ENCODE data around the gene NPC1L1. TPM values are rescaled to one million over a fixed set of nuclear protein-coding genes. Genes with fewer than 3 reads are reported as not detected.

Gene NPC1L1
- total and polyA plus RNA-seq, 10 of the 15 experiments (the other 5 are each of a cell fraction or from before 2014, with no cell fraction given), result 0.01 to 0.90 TPM; not detected in 8

GRCh38 chr7:44565097-44565794 is 24.1 kb upstream of the NPC1L1 start:
- no peak overlapping the region for H3K9ac ChIP-seq (ENCODE audit: control insufficient read depth, insufficient read depth, low read length)
- no peaks in the 10 kb centered on the region for H3K27me3 ChIP-seq (replicated peaks in 1 of 2; ENCODE audit: control insufficient read depth in 2 of 2, insufficient read depth in 2 of 2, low read length in 1 of 2)
- no peaks in the 10 kb centered on the region for H3K79me2 ChIP-seq (ENCODE audit: control insufficient read depth, insufficient read depth, low read length)
- ChIA-PET SMC1A (ENCODE audit: uncharacterized antibody, unreplicated experiment) (interaction anchor here (0.7 to 1.9 kb wide), 15 partner anchors 8 to 324 kb away, joined by 3 to 14 read pairs (median 3); partner anchors contain the start of gene DDX56), CTCF (interaction anchor here (0.6 to 3.4 kb wide), 39 partner anchors 10 to 656 kb away, joined by 3 to 33 read pairs (median 4); partner anchors contain the start of genes DDX56, H2AZ2, NUDCD3 and TMED4), POLR2A (interaction anchor here (0.5 to 1.4 kb wide), 5 partner anchors 13 to 458 kb away, joined by 3 read pairs; no protein-coding TSS in a partner anchor), RAD21 (ENCODE audit: unreplicated experiment) (interaction anchor here (1.0 to 2.8 kb wide), 13 partner anchors 8 to 545 kb away, joined by 3 to 30 read pairs (median 4); partner anchors contain the start of gene DDX56)
- BruUV-seq (replicated peaks), result no TSS peak
- H3K27ac ChIP-seq (ENCODE audit: control insufficient read depth, insufficient read depth), result no peak overlapping the region
- no peak overlapping the region for H3K4me3 ChIP-seq
- in situ Hi-C loops (cut with MboI), result no loop called here
- H2AFZ ChIP-seq (ENCODE audit: control insufficient read depth, low read depth, low read length), result no peak overlapping the region
- FAIRE-seq (peak; percentile 41), DNase-seq (ENCODE audit: low read depth, low spot score) (no peak), ATAC-seq (peak; percentile 95)
- no peaks in the 10 kb centered on the region for H3K4me1 ChIP-seq (ENCODE audit: control insufficient read depth, insufficient read depth, low read length)
- H3K9me3 ChIP-seq (replicated peaks; ENCODE audit: control insufficient read depth, insufficient read depth, low read length), result no peaks in the 10 kb centered on the region
- H4K20me1 ChIP-seq (ENCODE audit: control insufficient read depth, insufficient read depth), result peaks cover 2% of the 10 kb centered on the region; the same call in 1 of the 2 replicates
- H3K4me2 ChIP-seq (ENCODE audit: control insufficient read depth, insufficient read depth), result no peak overlapping the region
- intact Hi-C loops (cut with micrococcal nuclease; ENCODE audit: unreplicated experiment), result loop anchor here (1.0 kb wide), 2 partner anchors 217 to 324 kb away; no protein-coding TSS in a partner anchor
- 59% methylated on average over 13 of the region's 13 CpGs for WGBS (ENCODE audit: insufficient coverage, insufficient replicate concordance, low lambda C conversion rate, missing lambda C conversion rate)
- peaks cover 35 to 50% of the 10 kb centered on the region in 2 experiments for H3K36me3 ChIP-seq (ENCODE audit: control insufficient read depth in 2 of 2, insufficient read depth in 2 of 2, low read length in 1 of 2)
- TF ChIP-seq RAD51 (IDR thresholded peaks at IDR 0.05) (no peak), STAT1 (conservative IDR thresholded peaks at IDR 0.05) (no peak), RAD21 (IDR thresholded peaks at IDR 0.05; ENCODE audit: insufficient read depth, low read depth, low read length) (peak; percentile 62), SRF (IDR thresholded peaks at IDR 0.05; ENCODE audit: low read depth in 2 of 2, low read length in 2 of 2) (no peak), REST (IDR thresholded peaks at IDR 0.05; ENCODE audit: low read depth, low read length) (no peak), CUX1 (IDR thresholded peaks at IDR 0.05; ENCODE audit: insufficient replicate concordance, low read depth, low read length) (no peak), HSF1 (IDR thresholded peaks at IDR 0.05; ENCODE audit: low read depth, low read length) (no peak), TCF7 (IDR thresholded peaks at IDR 0.05; ENCODE audit: borderline replicate concordance) (no peak), SREBF1 (IDR thresholded peaks at IDR 0.05; ENCODE audit: low read length) (no peak), BACH1 (IDR thresholded peaks at IDR 0.05; ENCODE audit: borderline replicate concordance) (no peak), KLF5 (IDR thresholded peaks at IDR 0.05; ENCODE audit: partially characterized antibody) (no peak), POLR2AphosphoS2 (IDR thresholded peaks at IDR 0.05; ENCODE audit: low read depth, low read length) (no peak; the same call in 1 of the 2 replicates)
